Gastrocnemius medialis (tissue), 4 donors: ENCODE measurements around the gene PDK4. TPM values are rescaled to one million over a fixed set of nuclear protein-coding genes. Genes with fewer than 3 reads are reported as not detected.
A peak's percentile ranks its signal among the peaks of the same experiment; 100 is the strongest.

Experiments
- ATAC-seq, 2 donors: fragments of 150-250 bp; one replicate each; pipeline ENCODE4 v1.9.1; 2016
- DNase-seq, 2 donors: peaks; one replicate each; pipeline ENCODE4 v3.0.0-alpha.2; 2019
- H3K27ac ChIP-seq, 4 donors: fragments of 200-600 bp; sonication (generic); 1 replicate in 1 of 4; 2 replicates in 3 of 4; pipeline ENCODE4 v1.5.1; 2016 to 2018; ENCODE audit warnings: mild to moderate bottlenecking in 2 of 4, moderate library complexity in 1 of 4
- H3K27me3 ChIP-seq, 3 donors: fragments of 200-600 bp; sonication (generic) in 2 of 3; 1 replicate in 1 of 3; 2 replicates in 2 of 3; pipeline versions ENCODE4 v1.5.1 to v1.6.0; 2016 to 2019; ENCODE audit warnings: mild to moderate bottlenecking in 1 of 3, moderate library complexity in 1 of 3
- H3K36me3 ChIP-seq, 2 donors: fragments of 200-600 bp; sonication (generic) in 1 of 2; one replicate each; pipeline ENCODE4 v1.5.1; 2017 to 2018
- H3K4me1 ChIP-seq, 2 donors: fragments of 200-600 bp; sonication (generic) in 1 of 2; one replicate each; pipeline ENCODE4 v1.5.1; 2016 to 2017; ENCODE audit warnings: mild to moderate bottlenecking in 2 of 2
- H3K4me3 ChIP-seq, 4 donors: fragments of 200-600 bp; sonication (generic) in 3 of 4; 1 replicate in 1 of 4; 2 replicates in 3 of 4; pipeline ENCODE4 v1.5.1; 2016 to 2019; ENCODE audit warnings: mild to moderate bottlenecking in 2 of 4
- H3K9me3 ChIP-seq, 3 donors: fragments of 200-600 bp; sonication (generic) in 2 of 3; 1 replicate in 1 of 3; 2 replicates in 2 of 3; pipeline ENCODE4 v1.5.1; 2016 to 2019
- CTCF ChIP-seq, 5 experiments: fragments of 450-650 bp in 3 of 5; fragments of 200-600 bp in 2 of 5; sonication (generic) in 2 of 5; IDR thresholded peaks in 4 of 5; conservative IDR thresholded peaks in 1 of 5; 1 replicate in 4 of 5; 2 replicates in 1 of 5; pipeline ENCODE4 v1.5.1; 2016 to 2019; ENCODE audit warnings: antibody characterized with exemption in 5 of 5, mild to moderate bottlenecking in 3 of 5, moderate library complexity in 3 of 5
- POLR2A ChIP-seq, 2 donors: fragments of 450-650 bp; IDR thresholded peaks; one replicate each; pipeline ENCODE4 v1.6.1; 2017; ENCODE audit warnings: antibody characterized with exemption in 2 of 2, mild to moderate bottlenecking in 2 of 2, moderate library complexity in 2 of 2
- in situ Hi-C, 4 donors: fragments of 200-750 bp; cut with MboI; loops; one replicate each; pipeline versions ENCODE4 v1.15.0 to v1.8.0; 2017; ENCODE audit warnings: low sequenced_read_pairs in 4 of 4
- intact Hi-C: fragments of 100-400 bp; cut with DNase I; formaldehyde crosslinking; loops from one replicate; pipeline ENCODE4 v1.15.1; 2023; ENCODE audit warnings: low total_unique reads
- total RNA-seq, 4 donors: library from RNA; depleted of rRNA; stranded (reverse); fragments of >200 nt; gene quantifications; one replicate each; pipeline versions ENCODE4 v1.1.0 to v1.2.3, GENCODE V29; 2016

PDK4 gene
- total RNA-seq, 4 donors from 2014 or later, result 2,371 to 5,827 (median 4,654) TPM

- intact Hi-C loops, result loop anchor here (1.0 to 2.0 kb wide), 2 partner anchors 18 to 139 kb away; no protein-coding TSS in a partner anchor
- peak overlapping the region; percentile 92 to 100 (median 94) for H3K27ac ChIP-seq
- no peaks in the 10 kb centered on the region for H3K36me3 ChIP-seq
- ATAC-seq, result peak; percentile 76 to 78
- H3K27me3 ChIP-seq, result no peaks in the 10 kb centered on the region
- H3K4me1 ChIP-seq, result peaks cover 50 to 54% of the 10 kb centered on the region in 2 donors
- DNase-seq, result peak; percentile 39 to 66
- TF ChIP-seq CTCF (IDR thresholded peaks at IDR 0.05 in 4 of 5, conservative IDR thresholded peaks at IDR 0.05 in 1 of 5), result peak; percentile 53 to 77 (median 67)
- peak in 1 of 2 donors; percentile 0 for TF ChIP-seq POLR2A (IDR thresholded peaks at IDR 0.05)
- in situ Hi-C loops, result loop anchor here in 1 of 4 donors (10.0 kb wide), 1 partner anchor 50 kb away; the partner anchor contains the start of gene PDK4
- no peaks in the 10 kb centered on the region for H3K9me3 ChIP-seq
- H3K4me3 ChIP-seq, result peak overlapping the region; percentile 45 to 55 (median 46)
These were observed 51.2 kb downstream of the PDK4 start for GRCh38 chr7:95545007-95545615.

- intact Hi-C loops (loop anchor here (2.0 kb wide), 1 partner anchor 17 kb away; no protein-coding TSS in a partner anchor), in situ Hi-C loops (loop anchor here in 3 of 4 donors (5.0 to 10.0 kb wide), 3 partner anchors 48 to 138 kb away; partner anchors contain the start of gene PDK4 (in 1 of the 3))
- no peaks in the 10 kb centered on the region for H3K27me3 ChIP-seq
- H3K36me3 ChIP-seq, result no peaks in the 10 kb centered on the region
- DNase-seq, result no peak
- ATAC-seq, result no peak
- peaks cover 45 to 47% of the 10 kb centered on the region in 2 donors for H3K4me1 ChIP-seq
- H3K27ac ChIP-seq, result peak overlapping the region; percentile 92 to 100 (median 94)
- no peaks in the 10 kb centered on the region for H3K9me3 ChIP-seq
- no peak overlapping the region for H3K4me3 ChIP-seq
- TF ChIP-seq CTCF (IDR thresholded peaks at IDR 0.05 in 4 of 5, conservative IDR thresholded peaks at IDR 0.05 in 1 of 5), result no peak
- no peak for TF ChIP-seq POLR2A (IDR thresholded peaks at IDR 0.05)
These were observed 52.1 kb downstream of the PDK4 start for GRCh38 chr7:95544171-95544570.

GRCh38 chr7:95543312-95543711 is 53.0 kb downstream of the PDK4 start:
- H3K27me3 ChIP-seq, result no peaks in the 10 kb centered on the region
- in situ Hi-C loops, result loop anchor here in 3 of 4 donors (5.0 to 10.0 kb wide), 3 partner anchors 49 to 139 kb away; partner anchors contain the start of gene PDK4 (in 1 of the 3)
- H3K4me3 ChIP-seq, result no peak overlapping the region
- no peaks in the 10 kb centered on the region for H3K9me3 ChIP-seq
- intact Hi-C loops, result no loop called here
- H3K4me1 ChIP-seq, result peaks cover 37 to 38% of the 10 kb centered on the region in 2 donors
- DNase-seq (no peak), ATAC-seq (no peak)
- H3K36me3 ChIP-seq, result no peaks in the 10 kb centered on the region
- no peak overlapping the region for H3K27ac ChIP-seq
- TF ChIP-seq CTCF (IDR thresholded peaks at IDR 0.05 in 4 of 5, conservative IDR thresholded peaks at IDR 0.05 in 1 of 5) (no peak), POLR2A (IDR thresholded peaks at IDR 0.05) (no peak)

- in situ Hi-C loops (loop anchor here in 3 of 4 donors (5.0 to 10.0 kb wide), 3 partner anchors 52 to 142 kb away; partner anchors contain the start of gene PDK4 (in 1 of the 3)), intact Hi-C loops (no loop called here)
- H3K9me3 ChIP-seq, result no peaks in the 10 kb centered on the region
- no peak overlapping the region for H3K4me3 ChIP-seq
- H3K27me3 ChIP-seq, result no peaks in the 10 kb centered on the region
- DNase-seq, result no peak
- H3K36me3 ChIP-seq, result no peaks in the 10 kb centered on the region
- no peak for ATAC-seq
- no peak overlapping the region for H3K27ac ChIP-seq
- TF ChIP-seq POLR2A (IDR thresholded peaks at IDR 0.05) (no peak), CTCF (IDR thresholded peaks at IDR 0.05 in 4 of 5, conservative IDR thresholded peaks at IDR 0.05 in 1 of 5) (no peak)
- H3K4me1 ChIP-seq, result peaks cover 7 to 9% of the 10 kb centered on the region in 2 donors
These were observed 56.0 kb downstream of the PDK4 start for GRCh38 chr7:95540366-95540765.
